Measurements from ENCODE around the gene PPIH.

- no peak for TF ChIP-seq REST (IDR thresholded peaks at IDR 0.05; ENCODE audit: unreplicated experiment)
- TF ChIP-seq, protein P1, sequence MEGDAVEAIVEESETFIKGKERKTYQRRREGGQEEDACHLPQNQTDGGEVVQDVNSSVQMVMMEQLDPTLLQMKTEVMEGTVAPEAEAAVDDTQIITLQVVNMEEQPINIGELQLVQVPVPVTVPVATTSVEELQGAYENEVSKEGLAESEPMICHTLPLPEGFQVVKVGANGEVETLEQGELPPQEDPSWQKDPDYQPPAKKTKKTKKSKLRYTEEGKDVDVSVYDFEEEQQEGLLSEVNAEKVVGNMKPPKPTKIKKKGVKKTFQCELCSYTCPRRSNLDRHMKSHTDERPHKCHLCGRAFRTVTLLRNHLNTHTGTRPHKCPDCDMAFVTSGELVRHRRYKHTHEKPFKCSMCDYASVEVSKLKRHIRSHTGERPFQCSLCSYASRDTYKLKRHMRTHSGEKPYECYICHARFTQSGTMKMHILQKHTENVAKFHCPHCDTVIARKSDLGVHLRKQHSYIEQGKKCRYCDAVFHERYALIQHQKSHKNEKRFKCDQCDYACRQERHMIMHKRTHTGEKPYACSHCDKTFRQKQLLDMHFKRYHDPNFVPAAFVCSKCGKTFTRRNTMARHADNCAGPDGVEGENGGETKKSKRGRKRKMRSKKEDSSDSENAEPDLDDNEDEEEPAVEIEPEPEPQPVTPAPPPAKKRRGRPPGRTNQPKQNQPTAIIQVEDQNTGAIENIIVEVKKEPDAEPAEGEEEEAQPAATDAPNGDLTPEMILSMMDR (conservative IDR thresholded peaks at IDR 0.05; ENCODE audit: low read depth in 2 of 2) = no peak
- no peak for TF ChIP-seq EZH2 (IDR thresholded peaks at IDR 0.05; ENCODE audit: low read depth, unreplicated experiment)
- no peak for TF ChIP-seq POLR2AphosphoS5 (IDR thresholded peaks at IDR 0.05; ENCODE audit: low read depth)
- TF ChIP-seq EZH2phosphoT487 (IDR thresholded peaks at IDR 0.05; ENCODE audit: unreplicated experiment) = no peak
- TF ChIP-seq, protein P2, sequence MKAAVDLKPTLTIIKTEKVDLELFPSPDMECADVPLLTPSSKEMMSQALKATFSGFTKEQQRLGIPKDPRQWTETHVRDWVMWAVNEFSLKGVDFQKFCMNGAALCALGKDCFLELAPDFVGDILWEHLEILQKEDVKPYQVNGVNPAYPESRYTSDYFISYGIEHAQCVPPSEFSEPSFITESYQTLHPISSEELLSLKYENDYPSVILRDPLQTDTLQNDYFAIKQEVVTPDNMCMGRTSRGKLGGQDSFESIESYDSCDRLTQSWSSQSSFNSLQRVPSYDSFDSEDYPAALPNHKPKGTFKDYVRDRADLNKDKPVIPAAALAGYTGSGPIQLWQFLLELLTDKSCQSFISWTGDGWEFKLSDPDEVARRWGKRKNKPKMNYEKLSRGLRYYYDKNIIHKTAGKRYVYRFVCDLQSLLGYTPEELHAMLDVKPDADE (IDR thresholded peaks at IDR 0.05) = no peak
- TF ChIP-seq CREB1 (CRISPR knock-in tag; IDR thresholded peaks at IDR 0.05; ENCODE audit: low read depth) = no peak
- no peak for TF ChIP-seq NANOG (IDR thresholded peaks at IDR 0.05; ENCODE audit: borderline replicate concordance)
- TF ChIP-seq ZNF331 (CRISPR knock-in tag; IDR thresholded peaks at IDR 0.05; ENCODE audit: low read depth) = no peak
These were observed 12.2 kb upstream of the PPIH start for GRCh38 chr1:42646056-42646455.

Data from GM23338 (cell line).